ENCODE measurements around the gene TAP2. TPM values are rescaled to one million over a fixed set of nuclear protein-coding genes. Genes with fewer than 3 reads are reported as not detected.

Gene TAP2
- total RNA-seq, 2 donors from 2014 or later = 7.1 to 15.8 TPM

GRCh38 chr6:32792901-32793435 lies 45.6 kb downstream of the TAP2 start:
- intact Hi-C loops (cut with DNase I) = loop anchor here (5.0 to 10.0 kb wide), 3 partner anchors 98 to 548 kb away; no protein-coding TSS in a partner anchor
- Histone ChIP-seq H3K4me1 (replicated peaks) (no peaks in the 10 kb centered on the region), H3K36me3 (no peaks in the 10 kb centered on the region), H3K27me3 (replicated peaks; ENCODE audit: insufficient read depth) (peaks cover 3% of the 10 kb centered on the region), H3K27ac (no peak overlapping the region), H3K9me3 (no peaks in the 10 kb centered on the region), H3K4me3 (no peak overlapping the region)
- TF ChIP-seq POLR2AphosphoS5 (IDR thresholded peaks at IDR 0.05) = no peak
- TF ChIP-seq, protein P1, sequence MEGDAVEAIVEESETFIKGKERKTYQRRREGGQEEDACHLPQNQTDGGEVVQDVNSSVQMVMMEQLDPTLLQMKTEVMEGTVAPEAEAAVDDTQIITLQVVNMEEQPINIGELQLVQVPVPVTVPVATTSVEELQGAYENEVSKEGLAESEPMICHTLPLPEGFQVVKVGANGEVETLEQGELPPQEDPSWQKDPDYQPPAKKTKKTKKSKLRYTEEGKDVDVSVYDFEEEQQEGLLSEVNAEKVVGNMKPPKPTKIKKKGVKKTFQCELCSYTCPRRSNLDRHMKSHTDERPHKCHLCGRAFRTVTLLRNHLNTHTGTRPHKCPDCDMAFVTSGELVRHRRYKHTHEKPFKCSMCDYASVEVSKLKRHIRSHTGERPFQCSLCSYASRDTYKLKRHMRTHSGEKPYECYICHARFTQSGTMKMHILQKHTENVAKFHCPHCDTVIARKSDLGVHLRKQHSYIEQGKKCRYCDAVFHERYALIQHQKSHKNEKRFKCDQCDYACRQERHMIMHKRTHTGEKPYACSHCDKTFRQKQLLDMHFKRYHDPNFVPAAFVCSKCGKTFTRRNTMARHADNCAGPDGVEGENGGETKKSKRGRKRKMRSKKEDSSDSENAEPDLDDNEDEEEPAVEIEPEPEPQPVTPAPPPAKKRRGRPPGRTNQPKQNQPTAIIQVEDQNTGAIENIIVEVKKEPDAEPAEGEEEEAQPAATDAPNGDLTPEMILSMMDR (IDR thresholded peaks at IDR 0.05) = no peak
- no peak for TF ChIP-seq POLR2A (IDR thresholded peaks at IDR 0.05)
- no peak for DNase-seq (ENCODE audit: low spot score)
- 37% methylated on average over 3 of the region's 3 CpGs for WGBS

- no peak overlapping the region for H3K27ac ChIP-seq
- no peak for TF ChIP-seq POLR2AphosphoS5 (IDR thresholded peaks at IDR 0.05)
- TF ChIP-seq, protein P1 (IDR thresholded peaks at IDR 0.05) = no peak
- no peak for TF ChIP-seq POLR2A (IDR thresholded peaks at IDR 0.05)
- H3K36me3 ChIP-seq = no peaks in the 10 kb centered on the region
- no peaks in the 10 kb centered on the region for H3K4me1 ChIP-seq (replicated peaks)
- H3K9me3 ChIP-seq = no peaks in the 10 kb centered on the region
- peaks cover 3% of the 10 kb centered on the region for H3K27me3 ChIP-seq (replicated peaks; ENCODE audit: insufficient read depth)
- no peak for DNase-seq (ENCODE audit: low spot score)
- 14% methylated on average over 2 of the region's 2 CpGs for WGBS
- intact Hi-C loops (cut with DNase I) = loop anchor here (5.0 to 10.0 kb wide), 3 partner anchors 96 to 546 kb away; no protein-coding TSS in a partner anchor
- H3K4me3 ChIP-seq = no peak overlapping the region
Observed at GRCh38 chr6:32790306-32790705, 48.2 kb downstream of the TAP2 start.

Other genes with a start within 250 kb of the TAP2 start
- 10 to 100 TPM; 14.7 to 22.1 TPM for gene HLA-DRB1, start 248.9 kb downstream of the TAP2 start, total RNA-seq
- 1 to 10 TPM; 2.4 to 3.7 TPM for gene HLA-DQA1, start 201.3 kb downstream of the TAP2 start, total RNA-seq
- 1 to 10 TPM; 1.0 to 3.0 TPM for gene HLA-DQB1, start 172.1 kb downstream of the TAP2 start, total RNA-seq
- gene HLA-DQA2, start 97.3 kb downstream of the TAP2 start, total RNA-seq = 1 to 10 TPM in 1 of 2 donors, under 1 TPM in 1; 0.45 to 1.6 TPM
- 1 to 10 TPM in 1 of 2 donors, not detected in 1; 1.5 TPM for gene HLA-DQB2, start 75.2 kb downstream of the TAP2 start, total RNA-seq
- gene HLA-DOB, start 21.7 kb downstream of the TAP2 start, total RNA-seq = under 1 TPM in 1 of 2 donors, not detected in 1; 0.41 TPM
- gene PSMB8, start 5.3 kb upstream of the TAP2 start, total RNA-seq = 10 to 100 TPM; 30.7 to 47.3 TPM
- 10 to 100 TPM; 30.6 to 47.4 TPM for gene TAP1, start 15.0 kb upstream of the TAP2 start, total RNA-seq
- 10 to 100 TPM; 22.4 to 27.7 TPM for gene PSMB9, start 15.5 kb upstream of the TAP2 start, total RNA-seq
- 10 to 100 TPM in 1 of 2 donors, 1 to 10 TPM in 1; 7.3 to 15.2 TPM for gene HLA-DMB, start 102.3 kb upstream of the TAP2 start, total RNA-seq
- 10 to 100 TPM in 1 of 2 donors, 1 to 10 TPM in 1; 9.6 to 26.1 TPM for gene HLA-DMA, start 114.4 kb upstream of the TAP2 start, total RNA-seq
- 100 to 1,000 TPM; 153 to 252 TPM for gene BRD2, start 129.9 kb upstream of the TAP2 start, total RNA-seq
- gene HLA-DOA, start 170.9 kb upstream of the TAP2 start, total RNA-seq = 10 to 100 TPM in 1 of 2 donors, 1 to 10 TPM in 1; 7.2 to 14.6 TPM
- 10 to 100 TPM; 69.5 to 73.7 TPM for gene HLA-DPA1, start 234.9 kb upstream of the TAP2 start, total RNA-seq
- gene HLA-DPB1, start 237.3 kb upstream of the TAP2 start, total RNA-seq = 10 to 100 TPM; 51.6 to 57.5 TPM

All from prostate gland (tissue), 2 donors.